SK-N-DZ (cell line): ENCODE results near the gene PARD3B.

Experiments
- DNase-seq: peaks from one replicate; pipeline ENCODE4 v3.0.0-alpha.2; 2015; ENCODE audit warnings: low spot score

The PARD3B gene

GRCh38 chr2:205047273-205047839 lies 502.1 kb downstream of the PARD3B start:
- no peak for DNase-seq

DNA sequence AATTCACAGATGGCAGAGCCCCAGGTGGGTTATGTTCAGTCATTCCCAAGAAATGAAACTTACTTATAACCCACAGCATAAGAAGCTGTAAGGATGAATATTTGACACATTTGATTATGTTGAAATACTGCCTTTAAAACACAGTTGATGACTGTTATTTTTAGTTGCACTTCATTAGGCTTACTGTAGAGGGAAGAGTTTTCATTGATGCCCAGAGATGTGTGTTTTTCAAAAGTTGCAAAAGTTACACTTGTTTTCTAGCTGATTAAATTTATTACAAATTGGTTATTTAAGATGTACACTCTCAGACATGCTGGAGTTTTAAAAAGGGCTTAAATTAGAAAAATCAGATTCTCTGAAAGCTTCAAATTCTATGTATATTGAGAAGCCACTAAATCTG lies 506.1 kb downstream of the PARD3B start:
- DNase-seq, result no peak

DNA sequence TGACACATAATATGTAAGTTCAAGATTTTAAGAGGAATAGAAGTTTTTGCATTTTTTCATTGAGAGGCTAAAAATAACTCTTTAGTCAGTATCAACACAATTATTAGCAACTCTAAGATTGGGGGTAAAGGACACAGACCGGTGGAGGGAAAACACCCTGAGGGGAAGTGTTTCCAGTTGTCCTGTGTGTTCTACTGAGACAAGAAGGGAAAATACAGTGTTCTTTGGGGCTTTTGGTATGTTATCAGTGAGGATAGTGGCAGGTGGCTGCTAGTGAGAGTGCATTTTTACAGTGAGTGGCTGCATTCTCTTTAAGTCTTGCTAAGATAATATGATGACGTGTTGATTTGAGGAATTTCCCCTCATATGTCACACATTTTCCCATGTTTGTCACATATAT lies 507.5 kb downstream of the PARD3B start:
- DNase-seq, result no peak

DNA sequence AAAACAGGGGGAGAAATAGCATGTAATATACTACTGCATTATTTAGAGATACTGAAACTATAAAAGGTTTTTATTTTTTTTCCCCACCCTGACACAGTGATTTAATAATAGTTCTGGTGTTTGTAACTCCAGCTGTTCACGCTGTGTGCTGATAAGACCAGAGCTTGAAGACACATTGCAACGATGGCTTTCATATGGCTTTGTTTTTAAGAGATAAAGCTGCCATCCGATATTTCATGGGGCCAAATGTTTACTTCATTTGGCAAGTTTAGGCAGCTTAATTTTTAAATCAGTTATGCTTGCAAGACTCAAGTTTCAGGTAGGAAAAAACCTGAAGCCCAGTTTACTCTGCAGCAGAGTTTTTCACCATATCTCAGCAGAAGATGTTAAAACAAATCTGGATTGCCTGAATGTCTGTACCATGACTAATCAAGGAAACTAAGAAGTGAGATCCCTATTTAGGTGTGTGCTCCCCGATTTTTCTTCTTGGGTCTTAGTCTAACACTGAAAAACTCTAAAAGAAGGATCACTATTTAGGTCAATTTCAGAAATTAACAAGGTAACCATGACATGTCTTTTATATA lies 508.6 kb downstream of the PARD3B start:
- DNase-seq, result peak; percentile 85

- DNase-seq, result peak; percentile 44
Measured at GRCh38 chr2:205054789-205055188, 509.5 kb downstream of the PARD3B start.

DNA sequence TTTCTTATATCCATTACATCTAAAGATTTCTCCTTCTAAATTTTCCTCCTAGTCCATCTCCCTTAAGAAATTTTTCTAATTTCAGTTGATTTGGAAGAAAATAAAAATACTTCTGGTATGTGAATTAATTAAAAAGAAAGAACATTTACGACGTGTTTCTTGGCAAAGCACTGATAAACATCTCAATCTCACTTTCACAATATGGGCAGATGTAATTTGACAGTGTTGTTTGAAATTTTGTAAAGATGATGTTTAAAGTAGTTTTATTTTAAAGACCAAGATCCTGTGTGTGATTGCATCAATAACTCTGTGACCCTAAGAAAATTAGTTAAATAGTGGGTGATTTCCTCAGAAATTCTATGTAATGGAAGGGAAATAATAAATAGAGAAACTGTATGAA lies 510.0 kb downstream of the PARD3B start:
- DNase-seq, result no peak

GRCh38 chr2:205056151-205056561 lies 510.9 kb downstream of the PARD3B start:
- peak; percentile 73 for DNase-seq

- no peak for DNase-seq
Measured at GRCh38 chr2:205058409-205058808, 513.1 kb downstream of the PARD3B start.

- no peak for DNase-seq
Measured at GRCh38 chr2:205060269-205060668, 515.0 kb downstream of the PARD3B start.

DNA sequence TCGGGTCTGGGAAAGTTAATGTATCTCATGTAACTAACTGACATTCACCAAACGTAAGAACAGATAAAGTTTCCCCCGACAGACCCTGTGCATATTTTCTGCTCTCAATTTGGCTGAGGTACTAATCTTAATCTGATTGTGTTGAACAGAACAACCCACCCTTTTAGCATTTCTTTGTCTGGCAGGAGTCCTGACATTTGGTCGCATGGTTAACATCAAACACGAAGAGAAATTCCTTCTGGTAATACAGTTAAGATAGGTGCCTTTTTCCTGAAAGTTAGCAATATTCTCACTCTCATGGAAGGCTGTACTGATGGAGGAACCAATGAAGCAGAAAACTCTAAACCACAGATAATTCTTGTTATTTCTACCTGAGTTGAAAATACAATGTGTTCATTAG lies 520.8 kb downstream of the PARD3B start:
- peak; percentile 92 for DNase-seq

DNA sequence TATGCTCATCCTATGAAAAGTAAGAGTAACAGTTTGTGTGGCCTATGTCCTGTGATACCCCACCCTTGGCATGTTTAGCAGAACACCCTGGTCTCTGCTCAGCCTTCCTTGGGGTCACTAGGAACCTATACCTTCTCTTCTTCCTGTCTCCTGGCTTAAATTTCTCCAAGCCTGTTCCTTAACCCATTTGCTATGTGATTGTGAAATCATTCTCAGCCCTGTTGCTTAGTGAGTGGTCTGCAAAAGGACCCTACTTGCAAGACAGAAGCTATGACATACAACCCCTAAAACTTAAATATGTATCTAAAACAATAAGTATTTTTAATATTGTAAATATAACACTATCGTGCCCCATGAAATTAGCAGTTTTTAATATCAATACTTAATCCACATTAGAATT lies 524.7 kb downstream of the PARD3B start:
- no peak for DNase-seq

DNA sequence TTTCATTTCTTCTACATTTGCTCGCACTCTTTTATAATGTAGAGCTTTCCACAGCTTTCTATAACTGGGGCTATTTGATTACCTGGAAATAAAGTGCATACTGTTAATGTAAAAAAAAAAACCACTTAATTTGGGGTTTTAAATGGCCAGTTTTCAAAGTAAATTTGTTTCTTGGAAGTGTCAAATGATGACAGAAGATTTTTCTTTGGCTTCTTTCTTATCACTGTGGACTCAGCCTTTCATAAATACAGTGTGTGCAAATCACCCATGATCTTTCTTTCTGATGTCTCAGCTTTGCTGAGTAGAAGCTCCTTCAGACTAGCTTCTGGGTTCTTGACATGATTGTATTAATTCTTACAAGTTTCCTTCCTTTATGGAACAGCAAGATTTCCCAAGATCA lies 525.6 kb downstream of the PARD3B start:
- no peak for DNase-seq

DNA sequence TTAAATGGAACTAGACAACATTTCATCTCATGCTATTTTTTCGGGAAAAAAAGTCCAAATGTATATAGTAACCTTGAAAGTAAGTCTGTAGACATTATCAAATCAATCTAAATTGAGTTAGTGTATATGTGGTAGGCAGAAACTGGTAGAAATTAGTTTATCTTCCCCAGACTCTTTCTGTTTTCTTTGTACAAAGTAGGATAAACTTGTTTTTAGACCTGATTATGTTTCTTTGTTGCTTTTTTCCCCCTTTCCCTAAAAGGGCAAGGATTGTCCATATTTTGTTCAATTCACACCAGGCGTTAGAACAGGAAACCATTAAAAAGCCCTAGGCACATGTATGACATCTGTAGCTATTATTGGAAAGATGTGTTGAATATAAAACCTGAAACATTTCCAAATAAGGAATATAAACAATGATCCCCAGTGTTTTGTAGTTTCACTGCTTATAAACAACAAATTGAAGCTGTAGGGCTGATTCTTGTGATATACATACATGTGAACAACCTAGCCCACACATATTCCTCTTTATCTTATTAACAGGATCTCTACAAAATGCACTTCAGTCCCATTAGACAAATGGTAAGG lies 528.3 kb downstream of the PARD3B start:
- DNase-seq, result peak; percentile 91

DNA sequence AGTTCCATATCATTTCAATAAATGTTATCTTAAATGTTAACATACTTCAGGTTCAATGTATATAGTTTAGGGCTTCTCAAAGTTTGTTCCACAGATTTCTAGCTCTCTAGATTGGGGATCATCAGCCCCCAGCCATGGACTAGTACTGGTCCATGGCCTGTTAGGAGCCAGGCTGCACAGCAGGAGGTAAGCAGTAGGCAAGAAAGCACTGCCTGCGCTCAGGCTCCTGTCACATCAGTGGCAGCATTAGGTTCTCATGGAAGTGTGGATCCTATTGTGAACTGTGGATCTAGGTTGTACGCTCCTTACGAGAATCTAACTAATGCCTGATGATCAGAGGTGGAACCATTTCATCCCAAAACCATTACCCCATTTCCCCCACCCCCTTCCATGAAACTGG lies 531.1 kb downstream of the PARD3B start:
- DNase-seq, result no peak

- no peak for DNase-seq
Measured at GRCh38 chr2:205077159-205077558, 531.9 kb downstream of the PARD3B start.

DNA sequence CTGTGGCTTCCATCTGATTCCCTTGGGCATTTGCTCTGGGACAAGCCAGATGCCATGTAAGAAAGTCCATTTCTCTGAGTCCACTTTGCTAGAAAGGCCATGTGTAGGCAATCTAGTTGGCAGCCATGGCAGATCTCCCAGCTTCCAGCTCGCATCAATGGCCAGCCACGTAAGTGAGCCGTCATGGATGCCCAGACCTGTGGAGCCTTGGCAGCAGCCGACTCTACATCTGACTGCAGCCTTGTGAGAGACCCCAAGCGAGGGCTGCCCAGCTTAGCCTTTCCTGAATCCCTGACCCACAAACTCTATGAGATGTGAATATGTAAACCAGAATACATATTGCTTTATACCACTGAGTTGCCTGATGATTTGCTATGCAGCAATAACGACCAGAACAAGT lies 533.5 kb downstream of the PARD3B start:
- DNase-seq, result no peak

GRCh38 chr2:205079173-205079572 lies 533.9 kb downstream of the PARD3B start:
- no peak for DNase-seq

GRCh38 chr2:205086662-205087061 lies 541.4 kb downstream of the PARD3B start:
- DNase-seq, result peak; percentile 44

GRCh38 chr2:205087862-205088261 lies 542.6 kb downstream of the PARD3B start:
- DNase-seq, result no peak

GRCh38 chr2:205089958-205090357 lies 544.7 kb downstream of the PARD3B start:
- DNase-seq, result no peak

DNA sequence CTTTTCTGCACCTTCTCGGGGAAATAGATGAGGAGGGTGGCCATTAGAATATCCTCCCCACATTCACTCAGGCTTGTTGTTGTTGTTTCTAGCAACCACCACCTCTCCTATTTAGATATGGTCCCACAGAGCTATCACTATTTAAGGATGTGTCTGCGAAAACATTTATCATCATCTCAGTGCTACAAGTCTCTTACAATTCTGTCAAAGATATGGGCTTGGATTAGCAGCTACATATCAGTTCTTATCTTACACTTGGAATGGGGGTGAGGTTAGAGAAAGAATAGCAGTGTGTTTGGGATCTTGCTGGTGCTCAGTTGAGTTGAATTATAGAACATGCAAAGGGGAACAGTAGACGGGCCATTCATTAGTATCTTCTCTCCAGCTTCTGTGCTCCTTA lies 546.1 kb downstream of the PARD3B start:
- no peak for DNase-seq

- no peak for DNase-seq
Measured at GRCh38 chr2:205094031-205094430, 548.8 kb downstream of the PARD3B start.

- DNase-seq, result peak; percentile 84
Measured at GRCh38 chr2:205103699-205104098, 558.4 kb downstream of the PARD3B start.

DNA sequence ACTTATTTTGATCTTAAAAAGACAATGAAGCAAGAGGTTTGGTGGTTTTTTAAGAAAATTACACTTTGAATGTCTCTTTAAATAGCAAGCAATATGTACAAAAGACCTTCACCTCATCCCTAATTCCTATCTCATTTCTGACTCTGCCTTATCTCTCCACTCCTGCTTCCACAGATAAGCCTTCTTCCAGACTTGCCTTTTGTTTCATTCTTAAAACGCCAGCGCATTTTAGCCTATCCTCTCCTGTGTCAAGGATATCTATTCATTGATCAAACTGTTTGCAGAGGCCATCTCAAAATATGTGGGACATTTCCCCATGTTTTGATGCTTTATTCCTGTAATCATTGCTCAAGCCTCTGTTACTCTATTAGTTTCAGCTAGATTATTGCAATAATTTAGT lies 562.5 kb downstream of the PARD3B start:
- DNase-seq, result peak; percentile 13
